ENCODE results near the gene SEPTIN8. TPM values are rescaled to one million over a fixed set of nuclear protein-coding genes. Genes with fewer than 3 reads are reported as not detected.

The SEPTIN8 gene
- total and polyA plus RNA-seq, 2 donors (not counting 1 experiment from before 2014, with no cell fraction given), result 4.0 to 5.9 TPM

DNA sequence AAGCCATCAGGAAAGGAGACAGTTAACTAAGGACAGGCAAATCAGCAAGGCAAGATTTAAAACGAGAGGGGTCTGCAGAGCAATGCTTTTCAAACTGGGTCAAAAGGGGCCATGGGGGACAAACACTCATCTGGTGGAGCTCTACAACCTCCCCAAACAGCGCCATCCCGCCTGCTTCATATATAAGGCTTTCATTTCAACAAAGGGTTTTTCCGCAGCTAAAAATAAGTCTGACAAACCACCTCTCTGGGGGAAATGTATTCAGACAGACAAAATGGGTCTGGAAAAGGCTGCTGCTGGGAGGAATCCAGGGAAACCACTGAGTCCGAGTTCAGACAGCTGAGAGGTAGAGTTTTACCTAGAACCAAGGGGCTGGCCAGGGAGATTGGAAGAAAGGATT is 8.3 kb upstream of the SEPTIN8 start:
- H3K4me1 ChIP-seq (ENCODE audit: control insufficient read depth in 2 of 2, insufficient read depth in 2 of 2, low read length in 2 of 2), result no peaks in the 10 kb centered on the region
- H3K9ac ChIP-seq (ENCODE audit: low read length), result no peak overlapping the region
- Mint-ChIP-seq H3K4me3 (no peak overlapping the region), H3K27me3 (peaks cover 34% of the 10 kb centered on the region), H3K9me3 (ENCODE audit: insufficient read depth) (no peaks in the 10 kb centered on the region), H3K27ac (no peak overlapping the region), H3K4me1 (no peaks in the 10 kb centered on the region)
- TF ChIP-seq, protein P1, sequence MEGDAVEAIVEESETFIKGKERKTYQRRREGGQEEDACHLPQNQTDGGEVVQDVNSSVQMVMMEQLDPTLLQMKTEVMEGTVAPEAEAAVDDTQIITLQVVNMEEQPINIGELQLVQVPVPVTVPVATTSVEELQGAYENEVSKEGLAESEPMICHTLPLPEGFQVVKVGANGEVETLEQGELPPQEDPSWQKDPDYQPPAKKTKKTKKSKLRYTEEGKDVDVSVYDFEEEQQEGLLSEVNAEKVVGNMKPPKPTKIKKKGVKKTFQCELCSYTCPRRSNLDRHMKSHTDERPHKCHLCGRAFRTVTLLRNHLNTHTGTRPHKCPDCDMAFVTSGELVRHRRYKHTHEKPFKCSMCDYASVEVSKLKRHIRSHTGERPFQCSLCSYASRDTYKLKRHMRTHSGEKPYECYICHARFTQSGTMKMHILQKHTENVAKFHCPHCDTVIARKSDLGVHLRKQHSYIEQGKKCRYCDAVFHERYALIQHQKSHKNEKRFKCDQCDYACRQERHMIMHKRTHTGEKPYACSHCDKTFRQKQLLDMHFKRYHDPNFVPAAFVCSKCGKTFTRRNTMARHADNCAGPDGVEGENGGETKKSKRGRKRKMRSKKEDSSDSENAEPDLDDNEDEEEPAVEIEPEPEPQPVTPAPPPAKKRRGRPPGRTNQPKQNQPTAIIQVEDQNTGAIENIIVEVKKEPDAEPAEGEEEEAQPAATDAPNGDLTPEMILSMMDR (IDR thresholded peaks at IDR 0.05), result no peak
- no peak for TF ChIP-seq EZH2 (IDR thresholded peaks at IDR 0.05; ENCODE audit: borderline replicate concordance, insufficient read depth, low read depth, low read length, poor library complexity, severe bottlenecking)
- H3K9me3 ChIP-seq (ENCODE audit: control extremely low read depth in 1 of 3, control insufficient read depth in 2 of 3, insufficient read depth in 1 of 3, low read length in 2 of 3), result no peaks in the 10 kb centered on the region
- H3K79me2 ChIP-seq (ENCODE audit: control insufficient read depth, insufficient read depth, low read length), result no peaks in the 10 kb centered on the region
- H3K36me3 ChIP-seq (replicated peaks in 1 of 2; ENCODE audit: control extremely low read depth in 1 of 2, control insufficient read depth in 1 of 2, extremely low read depth in 1 of 2, insufficient read depth in 2 of 2, low read length in 1 of 2), result no peaks in the 10 kb centered on the region
- WGBS (ENCODE audit: insufficient coverage), result 59% methylated on average over 2 of the region's 5 CpGs
- H2AFZ ChIP-seq (ENCODE audit: insufficient read depth, low read depth, low read length, poor library complexity, severe bottlenecking), result no peak overlapping the region
- ChIA-PET POLR2A (interaction anchor here (0.6 to 0.7 kb wide), 2 partner anchors 61 to 251 kb away, joined by 3 to 9 read pairs; no protein-coding TSS in a partner anchor), CTCF (interaction anchor here (0.7 kb wide), 1 partner anchor 34 kb away, joined by 3 read pairs; no protein-coding TSS in a partner anchor)
- DNase-seq (no peak), ATAC-seq (ENCODE audit: low read depth) (no peak)
- H3K4me2 ChIP-seq (replicated peaks; ENCODE audit: low read depth, low read length, poor library complexity, severe bottlenecking), result no peak overlapping the region
- peaks cover 0 to 25% (median 17%) of the 10 kb centered on the region in 4 experiments for H3K27me3 ChIP-seq (replicated peaks in 1 of 4; ENCODE audit: control extremely low read depth in 1 of 4, control insufficient read depth in 3 of 4, insufficient read depth in 4 of 4, low read length in 3 of 4)
- no peak overlapping the region for H3K27ac ChIP-seq (ENCODE audit: low read length in 2 of 2)
- intact Hi-C loops (cut with micrococcal nuclease), result no loop called here
- H3K4me3 ChIP-seq (ENCODE audit: control extremely low read depth in 1 of 5, extremely low read depth in 1 of 5, insufficient read depth in 1 of 5, low read depth in 2 of 5, low read length in 4 of 5), result no peak overlapping the region
- H4K20me1 ChIP-seq (ENCODE audit: control insufficient read depth, insufficient read depth, low read length, poor library complexity, severe bottlenecking), result no peaks in the 10 kb centered on the region

GRCh38 chr5:132782101-132782500 is 5.1 kb upstream of the SEPTIN8 start:
- no peak overlapping the region for H3K4me3 ChIP-seq (ENCODE audit: control extremely low read depth in 1 of 5, extremely low read depth in 1 of 5, insufficient read depth in 1 of 5, low read depth in 2 of 5, low read length in 4 of 5)
- 30% methylated on average over 2 of the region's 4 CpGs for WGBS (ENCODE audit: insufficient coverage)
- peaks cover 51% of the 10 kb centered on the region for H3K27me3 Mint-ChIP-seq
- H3K9me3 Mint-ChIP-seq (ENCODE audit: insufficient read depth), result no peaks in the 10 kb centered on the region
- no peak overlapping the region for H3K4me3 Mint-ChIP-seq
- intact Hi-C loops (cut with micrococcal nuclease), result no loop called here
- no peak overlapping the region for H3K9ac ChIP-seq (ENCODE audit: low read length)
- no peaks in the 10 kb centered on the region for H3K36me3 ChIP-seq (replicated peaks in 1 of 2; ENCODE audit: control extremely low read depth in 1 of 2, control insufficient read depth in 1 of 2, extremely low read depth in 1 of 2, insufficient read depth in 2 of 2, low read length in 1 of 2)
- H3K27ac Mint-ChIP-seq, result no peak overlapping the region
- no peak overlapping the region for H3K27ac ChIP-seq (ENCODE audit: low read length in 2 of 2)
- DNase-seq (no peak), ATAC-seq (ENCODE audit: low read depth) (no peak)
- no peaks in the 10 kb centered on the region for H4K20me1 ChIP-seq (ENCODE audit: control insufficient read depth, insufficient read depth, low read length, poor library complexity, severe bottlenecking)
- CTCF ChIA-PET, result interaction anchor here (0.6 kb wide), 1 partner anchor 371 kb away, joined by 4 read pairs; no protein-coding TSS in a partner anchor
- H3K4me1 ChIP-seq (ENCODE audit: control insufficient read depth in 2 of 2, insufficient read depth in 2 of 2, low read length in 2 of 2), result peaks cover 9 to 10% of the 10 kb centered on the region in 2 donors
- H3K9me3 ChIP-seq (ENCODE audit: control extremely low read depth in 1 of 3, control insufficient read depth in 2 of 3, insufficient read depth in 1 of 3, low read length in 2 of 3), result peaks cover 0 to 9% (median 2%) of the 10 kb centered on the region in 3 donors
- H3K4me1 Mint-ChIP-seq, result peaks cover 8% of the 10 kb centered on the region
- no peak for TF ChIP-seq EZH2 (IDR thresholded peaks at IDR 0.05; ENCODE audit: borderline replicate concordance, insufficient read depth, low read depth, low read length, poor library complexity, severe bottlenecking)
- TF ChIP-seq, protein P1 (IDR thresholded peaks at IDR 0.05), result no peak
- POLR2A ChIA-PET, result no interaction called here
- H3K27me3 ChIP-seq (replicated peaks in 1 of 4; ENCODE audit: control extremely low read depth in 1 of 4, control insufficient read depth in 3 of 4, insufficient read depth in 4 of 4, low read length in 3 of 4), result peaks cover 2 to 49% (median 40%) of the 10 kb centered on the region in 4 experiments
- no peak overlapping the region for H2AFZ ChIP-seq (ENCODE audit: insufficient read depth, low read depth, low read length, poor library complexity, severe bottlenecking)
- no peaks in the 10 kb centered on the region for H3K79me2 ChIP-seq (ENCODE audit: control insufficient read depth, insufficient read depth, low read length)
- H3K4me2 ChIP-seq (replicated peaks; ENCODE audit: low read depth, low read length, poor library complexity, severe bottlenecking), result no peak overlapping the region
